KBM-7 (cell line): ENCODE results near the gene GBF1.
"Not testable (repeated sequence)": the region's sequence is repeated elsewhere in the genome, so short reads cannot be mapped to it uniquely, and the experiment has no call there.

ENCODE experiments used
- DNase-seq: peaks from one replicate; pipeline ENCODE4 v3.0.0-alpha.2; 2015
- in situ Hi-C: fragments of 300-500 bp; cut with MboI; formaldehyde crosslinking; loops from 2 replicates; pipeline ENCODE4 v1.14.3; 2020; ENCODE audit warnings: low sequenced_read_pairs, low pct_unique_long_range_greater_than_20kb, mixed read lengths

Gene GBF1

DNA sequence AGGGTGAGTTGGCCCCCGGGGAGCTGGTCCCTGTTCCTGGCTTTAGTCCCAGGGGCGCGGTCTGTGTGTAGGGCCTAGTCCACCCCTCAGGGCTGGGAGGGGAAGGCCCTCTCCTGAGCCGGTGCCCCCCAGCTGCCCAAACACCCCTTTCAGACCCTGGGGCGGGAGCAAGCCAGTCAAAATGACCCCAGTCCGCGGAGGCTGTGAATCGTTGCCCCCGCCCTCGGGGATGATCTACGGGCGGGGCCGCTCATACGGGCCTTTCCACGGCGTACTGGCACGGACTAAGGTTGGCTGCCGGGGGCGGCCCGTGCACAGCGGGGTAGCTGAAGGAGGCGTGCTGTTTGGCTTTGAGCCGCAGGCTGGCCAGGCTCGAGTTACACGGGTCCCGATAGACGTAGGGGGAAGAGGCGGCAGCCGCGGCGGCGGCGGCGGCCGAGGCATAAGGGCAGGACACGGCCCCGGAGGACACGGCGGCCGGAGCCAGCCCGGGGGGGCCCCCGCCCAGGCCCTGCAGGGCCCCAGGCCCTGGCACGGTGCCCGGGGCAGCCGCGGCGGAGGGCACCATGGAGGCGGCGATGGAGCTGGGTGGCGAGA lies 15.0 kb upstream of the GBF1 start:
- in situ Hi-C loops = loop anchor here (10.0 to 25.0 kb wide), 2 partner anchors 124 to 257 kb away; no protein-coding TSS in a partner anchor
- no peak for DNase-seq

DNA sequence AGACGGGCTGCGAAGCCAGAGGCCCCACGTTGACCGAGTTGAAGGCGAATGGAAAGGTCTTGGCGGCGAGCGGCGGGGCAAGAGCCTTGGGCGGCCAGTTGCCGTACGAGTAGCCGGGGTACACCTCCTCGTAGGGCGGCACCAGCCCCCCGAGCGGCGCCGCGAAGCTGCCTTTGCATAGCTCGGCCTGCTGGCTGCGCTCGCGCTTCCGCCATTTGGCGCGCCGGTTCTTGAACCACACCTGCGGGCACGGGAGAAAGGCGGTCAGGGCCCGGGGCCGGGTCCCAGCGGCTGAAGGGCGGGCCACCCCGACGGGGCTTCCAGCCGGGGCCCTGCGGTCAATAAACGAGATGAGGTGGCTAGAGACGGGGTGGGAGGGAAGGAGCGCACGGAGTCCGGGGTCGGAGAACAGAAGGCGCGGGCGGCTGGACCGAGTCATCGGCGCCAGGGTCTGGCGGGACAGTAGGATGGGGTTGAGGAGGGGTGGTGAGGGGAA lies 14.4 kb upstream of the GBF1 start:
- in situ Hi-C loops = loop anchor here (10.0 to 25.0 kb wide), 2 partner anchors 124 to 256 kb away; no protein-coding TSS in a partner anchor
- no peak for DNase-seq

DNA sequence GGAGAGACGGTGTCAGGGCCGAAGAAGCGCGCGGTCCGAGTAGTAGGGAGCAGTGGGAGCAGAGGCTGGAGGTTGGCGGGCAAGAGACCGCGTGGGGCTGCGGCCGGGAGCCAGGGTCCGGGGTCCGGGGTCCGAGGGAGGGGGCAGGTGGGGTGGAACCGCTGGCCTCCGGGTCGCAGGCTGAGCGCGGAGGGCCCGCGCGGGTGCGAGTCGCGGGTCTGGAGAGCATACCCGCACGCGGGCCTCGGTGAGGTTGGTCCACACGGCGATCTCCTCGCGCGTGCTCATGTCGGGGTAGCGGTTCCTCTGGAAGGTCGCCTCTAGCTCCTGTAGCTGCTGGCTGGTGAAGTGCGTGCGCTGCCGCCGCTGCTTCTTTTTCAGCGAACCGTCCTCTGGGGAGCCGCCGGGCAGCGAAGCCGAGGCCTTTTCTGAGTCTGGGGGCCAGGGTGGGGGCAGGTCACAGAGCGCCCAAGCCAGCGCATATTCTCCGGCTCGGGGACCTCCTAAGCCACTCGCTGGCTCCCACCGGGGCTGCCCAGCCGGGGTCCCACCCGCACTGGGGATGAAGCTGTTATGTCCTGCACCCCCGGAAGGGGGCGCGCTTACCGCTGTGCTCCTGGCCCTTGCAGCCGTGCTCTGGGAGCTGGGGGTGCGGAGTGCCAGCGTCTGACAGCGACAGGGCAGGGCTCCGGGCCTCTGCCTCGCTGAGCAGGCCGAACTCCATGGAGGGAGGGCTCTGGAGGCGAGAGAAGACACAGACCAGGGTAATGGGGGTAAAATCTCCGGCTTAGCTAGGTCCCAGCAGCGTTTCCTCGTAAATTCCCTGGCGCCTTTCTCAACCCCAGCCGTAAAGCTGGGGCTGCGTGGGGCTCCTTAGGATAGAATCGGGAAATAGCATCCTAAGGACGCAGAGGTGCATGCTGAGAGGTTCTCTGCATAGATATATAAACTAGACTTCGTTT lies 13.7 kb upstream of the GBF1 start:
- peak; percentile 79 for DNase-seq
- in situ Hi-C loops = loop anchor here (10.0 to 25.0 kb wide), 2 partner anchors 123 to 256 kb away; no protein-coding TSS in a partner anchor

DNA sequence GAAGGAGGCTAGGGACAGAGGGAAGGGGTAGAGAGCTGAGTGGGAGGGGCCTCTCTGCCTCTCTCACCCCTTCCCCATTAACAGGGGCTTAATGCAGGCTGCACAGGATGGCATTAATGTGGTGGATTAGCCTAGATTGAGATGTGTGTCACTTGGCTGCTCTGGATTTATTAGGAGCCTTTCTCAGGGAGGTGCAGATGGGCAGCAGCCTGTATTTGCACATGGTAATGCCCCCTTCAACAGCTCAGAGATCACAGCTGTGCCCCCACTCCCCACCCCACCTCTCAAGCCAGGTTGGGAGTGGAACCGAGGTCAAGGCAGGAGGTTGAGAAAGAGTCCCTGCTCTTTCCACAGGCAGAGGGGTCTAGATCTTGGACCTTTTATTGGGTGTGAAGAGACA lies 11.3 kb upstream of the GBF1 start:
- in situ Hi-C loops = loop anchor here (10.0 to 25.0 kb wide), 2 partner anchors 121 to 253 kb away; no protein-coding TSS in a partner anchor
- no peak for DNase-seq

DNA sequence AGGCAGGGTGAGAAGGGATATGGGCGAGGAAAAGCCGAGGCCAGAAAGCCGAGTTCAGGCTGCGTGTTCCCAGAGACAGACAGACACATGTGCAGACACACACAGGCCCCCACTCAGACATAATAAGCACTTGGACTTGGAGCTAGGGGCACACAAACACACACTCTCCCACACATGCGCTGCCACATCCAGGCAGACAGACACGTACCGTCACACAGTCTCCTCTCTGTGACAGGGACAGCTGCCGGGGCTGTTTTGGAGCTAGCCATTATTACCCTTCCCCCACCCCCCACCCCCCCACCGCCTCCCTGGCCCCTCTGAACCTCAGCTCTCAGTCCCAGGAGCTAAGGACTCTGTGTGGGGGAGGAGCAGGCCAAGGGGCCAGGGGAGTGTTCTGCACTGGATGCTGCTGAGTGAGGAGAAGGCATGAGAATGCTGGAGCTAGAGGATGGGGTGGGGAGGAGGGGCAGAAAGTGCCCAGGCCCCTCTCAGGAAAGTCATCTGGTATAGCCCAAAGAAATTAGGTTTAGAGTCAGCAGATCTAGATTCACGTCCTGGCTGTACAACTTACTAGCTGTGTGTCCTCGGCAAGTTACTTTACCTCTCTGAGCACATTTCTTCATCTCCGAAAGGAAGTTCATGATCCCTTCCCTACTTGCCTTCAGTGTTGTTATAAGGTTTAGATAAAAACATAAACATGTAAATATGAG lies 10.3 kb upstream of the GBF1 start:
- in situ Hi-C loops = loop anchor here (10.0 to 25.0 kb wide), 2 partner anchors 120 to 252 kb away; no protein-coding TSS in a partner anchor

DNA sequence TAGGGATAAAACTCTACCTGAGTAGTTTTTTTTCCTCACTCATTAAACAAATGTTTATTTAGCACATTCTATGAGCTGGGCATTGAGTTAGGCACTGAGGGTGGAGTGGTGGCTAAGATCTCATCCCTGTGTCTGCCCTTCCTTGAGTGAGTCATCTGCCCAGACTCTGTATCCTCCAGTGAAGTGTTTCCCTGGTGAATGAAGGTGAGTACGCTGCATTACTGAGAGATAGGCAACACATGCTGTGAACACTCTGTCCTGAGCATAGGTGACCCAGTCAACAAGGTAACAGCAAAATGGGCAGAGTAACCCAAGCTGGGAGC lies 9.8 kb upstream of the GBF1 start:
- in situ Hi-C loops = loop anchor here (10.0 to 25.0 kb wide), 2 partner anchors 119 to 252 kb away; no protein-coding TSS in a partner anchor
- DNase-seq = no peak

More for the DNA sequence above, 10.3 kb upstream of the GBF1 start:
- no peak for DNase-seq

DNA sequence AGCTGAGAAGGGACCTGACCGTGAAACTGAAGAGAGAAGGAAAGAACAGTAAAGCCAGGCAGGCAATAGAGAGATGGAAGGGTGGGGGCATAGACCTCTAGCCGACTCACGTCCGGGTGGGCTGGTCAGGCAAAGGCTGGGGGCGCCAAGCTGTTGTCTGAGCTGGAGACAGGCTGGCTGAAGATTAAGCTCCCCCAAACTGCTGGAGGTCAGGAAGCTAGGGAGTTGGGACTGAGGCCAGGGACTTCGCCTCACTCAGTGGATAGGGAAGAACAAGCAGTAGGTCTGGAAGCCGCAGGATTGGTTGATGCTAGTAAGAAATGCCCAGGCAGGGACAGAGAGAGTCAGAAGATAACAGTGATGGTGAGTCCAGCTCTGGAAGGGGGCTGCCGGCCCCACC lies 9.3 kb upstream of the GBF1 start:
- DNase-seq = no peak
- in situ Hi-C loops = loop anchor here (10.0 to 25.0 kb wide), 2 partner anchors 119 to 251 kb away; no protein-coding TSS in a partner anchor

DNA sequence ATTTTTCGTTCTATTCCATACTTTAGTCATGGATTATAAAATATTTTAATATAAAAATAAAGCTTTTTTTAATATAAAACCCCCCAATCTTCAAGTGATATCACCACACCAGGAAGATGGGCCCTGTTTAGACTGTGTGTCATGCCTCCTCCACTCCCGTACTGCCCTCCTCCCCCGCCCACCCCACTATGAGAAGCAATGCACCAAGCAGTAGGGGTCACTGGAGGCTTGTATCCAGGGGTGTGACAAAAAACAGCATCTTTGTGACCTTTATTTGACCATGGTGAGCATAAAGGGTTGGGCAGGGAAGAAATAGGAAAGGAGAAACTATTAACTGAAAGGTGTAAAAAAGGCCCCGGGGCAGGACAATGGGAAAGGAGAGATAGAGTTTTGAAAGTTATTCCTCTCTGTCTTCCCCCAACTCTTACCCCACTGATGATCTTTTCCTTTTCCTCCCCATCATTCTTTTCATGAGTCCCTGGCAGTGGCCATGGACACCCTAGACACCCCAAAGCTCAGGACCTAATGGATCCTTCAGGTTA lies 7.5 kb upstream of the GBF1 start:
- in situ Hi-C loops = loop anchor here (10.0 to 25.0 kb wide), 2 partner anchors 117 to 250 kb away; no protein-coding TSS in a partner anchor
- DNase-seq = no peak

DNA sequence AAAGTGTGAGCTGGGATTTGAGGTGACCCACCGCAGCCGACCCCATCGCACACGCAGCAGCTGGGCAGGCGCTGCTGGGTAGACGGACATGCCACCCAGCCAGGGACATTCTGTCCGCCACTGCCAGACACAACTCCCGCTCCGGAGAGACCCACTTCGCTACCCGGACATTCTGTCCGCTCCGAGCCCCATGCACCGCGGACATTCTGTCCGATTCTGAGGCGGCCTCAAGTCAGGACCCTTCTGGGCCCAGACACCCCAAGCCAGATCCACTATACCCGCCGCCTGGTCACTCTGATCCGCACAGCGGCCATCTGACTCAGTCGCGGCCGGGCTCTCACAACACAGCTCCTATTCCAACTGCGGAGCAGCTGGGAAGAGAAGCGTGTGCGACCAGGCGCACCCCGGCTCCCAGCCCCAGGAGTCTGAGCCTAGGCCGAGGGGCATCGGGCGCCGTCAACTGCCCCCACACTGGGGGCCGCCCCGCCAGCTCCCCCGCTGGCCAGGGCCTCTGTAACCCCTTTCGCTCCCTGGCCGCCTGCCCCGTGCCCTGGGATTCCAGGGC lies 4.8 kb upstream of the GBF1 start:
- no peak for DNase-seq
- in situ Hi-C loops = loop anchor here (25.0 kb wide), 1 partner anchor 247 kb away; no protein-coding TSS in a partner anchor

DNA sequence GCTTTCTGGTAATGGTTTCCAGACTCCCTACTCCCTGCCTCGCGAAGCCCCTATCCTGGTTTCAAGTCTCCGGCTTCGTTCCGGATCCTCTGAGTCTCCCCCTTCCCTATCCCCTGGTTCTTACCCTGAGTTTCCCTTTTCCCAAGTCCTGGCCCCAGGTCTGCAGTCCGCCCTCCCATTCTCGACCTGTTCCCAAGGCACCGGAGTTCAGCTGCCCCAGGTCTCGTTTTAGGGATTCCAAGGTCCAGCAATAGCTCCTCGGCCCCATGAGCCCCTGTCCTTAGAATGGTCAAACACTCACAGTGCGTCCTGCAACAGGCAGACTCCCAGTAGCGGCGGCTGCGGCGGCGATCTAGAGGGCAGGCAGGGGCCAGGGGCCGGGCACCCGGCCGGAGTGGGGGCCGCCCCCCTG lies 4.3 kb upstream of the GBF1 start:
- no peak for DNase-seq
- in situ Hi-C loops = loop anchor here (25.0 kb wide), 1 partner anchor 246 kb away; no protein-coding TSS in a partner anchor

DNA sequence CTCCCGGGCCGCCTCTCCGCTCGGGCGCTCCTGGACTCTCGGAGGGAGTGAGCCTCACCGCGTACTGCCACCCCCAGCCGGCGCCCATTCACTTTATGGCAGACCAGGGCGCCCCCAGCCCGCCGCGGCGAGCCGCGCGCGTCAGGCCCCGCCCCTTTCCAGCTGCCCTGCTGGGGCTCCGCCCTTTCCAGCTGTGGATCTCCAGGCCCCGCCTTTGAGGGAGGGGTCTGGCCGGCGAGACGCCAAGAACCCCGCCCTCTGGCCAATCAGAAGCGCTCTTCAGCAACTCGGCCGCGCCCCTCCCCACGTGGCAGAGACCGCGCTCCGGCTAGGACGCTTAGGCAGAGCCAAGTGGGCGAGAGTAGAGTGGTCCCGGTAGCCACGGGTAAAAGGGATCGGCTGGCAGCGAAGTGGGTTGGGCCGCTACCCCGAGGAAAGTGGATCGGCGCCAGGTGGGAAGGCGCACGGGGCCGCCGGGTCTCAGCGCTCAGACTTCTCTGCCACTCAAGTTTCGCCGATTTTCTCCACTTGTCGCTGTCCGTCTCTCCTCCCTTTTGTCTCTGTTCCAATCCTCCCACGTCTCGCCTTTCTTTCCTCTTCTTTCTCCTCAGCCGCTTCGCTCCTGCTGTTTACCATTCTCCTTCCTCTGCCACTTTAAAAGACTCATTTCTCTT lies 3.8 kb upstream of the GBF1 start, which contains the start of gene PITX3:
PITX3 (minus strand) TSS at position 69 of the 674 bp plus-strand sequence. CDS start 9,432 bp downstream, outside the sequence.
- in situ Hi-C loops = loop anchor here (25.0 kb wide), 1 partner anchor 246 kb away; no protein-coding TSS in a partner anchor
- DNase-seq = peak; percentile 91

DNA sequence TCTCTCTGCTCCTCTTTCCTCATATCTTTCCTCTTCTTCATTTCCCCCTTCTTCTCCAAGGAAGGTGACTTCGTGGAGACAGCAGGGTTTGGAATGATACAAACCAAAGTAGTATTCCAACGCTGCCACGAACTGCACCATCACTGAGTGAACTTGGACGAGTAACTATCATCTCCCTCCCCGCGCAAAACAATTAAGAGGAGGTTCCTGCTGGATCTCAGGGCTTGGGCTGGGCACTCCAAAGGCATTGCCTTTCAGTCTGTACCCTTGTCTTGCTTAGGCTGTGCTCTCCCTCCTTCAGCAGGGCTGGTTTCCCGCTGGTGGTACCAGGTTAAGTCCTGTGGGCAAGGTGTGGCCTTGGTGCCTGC lies 3.2 kb upstream of the GBF1 start:
- in situ Hi-C loops = loop anchor here (25.0 kb wide), 1 partner anchor 245 kb away; no protein-coding TSS in a partner anchor
- no peak for DNase-seq

DNA sequence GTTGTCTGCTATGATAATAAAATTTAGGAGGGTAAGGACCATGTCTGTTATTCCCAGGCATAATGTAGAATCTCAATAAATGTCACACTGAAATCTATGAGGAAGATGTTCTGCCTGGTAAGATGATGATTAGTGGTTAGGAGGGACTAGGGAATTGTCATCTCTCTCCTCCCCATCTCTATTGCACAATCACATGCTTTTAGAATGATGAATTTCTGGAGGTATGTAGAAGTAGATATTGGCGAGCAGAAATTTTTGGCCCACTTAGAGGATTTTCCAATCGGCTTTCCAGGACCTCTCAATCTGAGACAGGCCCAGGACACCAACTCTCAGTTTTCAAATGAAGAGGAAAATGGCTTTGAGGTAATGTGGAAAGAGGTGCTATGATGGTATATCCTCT lies 2.0 kb upstream of the GBF1 start:
- in situ Hi-C loops = loop anchor here (25.0 kb wide), 1 partner anchor 244 kb away; no protein-coding TSS in a partner anchor
- DNase-seq = no peak

DNA sequence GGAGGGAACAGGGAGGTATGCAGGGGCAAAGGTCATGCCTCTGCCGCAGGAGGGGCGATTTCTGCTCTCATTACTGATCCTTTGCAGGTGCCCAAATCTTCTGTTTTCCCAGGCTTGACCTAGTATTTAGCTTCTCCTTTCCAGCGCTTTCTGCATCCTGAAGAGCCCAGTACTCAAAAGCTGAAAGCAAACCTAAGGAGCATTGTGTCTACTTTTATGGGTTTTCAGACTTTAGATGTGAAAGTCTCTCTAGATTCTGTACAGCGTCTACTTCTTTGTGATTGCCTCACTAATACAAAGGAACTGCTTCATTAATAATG lies 560 bp downstream of the GBF1 start:
- in situ Hi-C loops = loop anchor here (25.0 kb wide), 1 partner anchor 241 kb away; no protein-coding TSS in a partner anchor
- no peak for DNase-seq

DNA sequence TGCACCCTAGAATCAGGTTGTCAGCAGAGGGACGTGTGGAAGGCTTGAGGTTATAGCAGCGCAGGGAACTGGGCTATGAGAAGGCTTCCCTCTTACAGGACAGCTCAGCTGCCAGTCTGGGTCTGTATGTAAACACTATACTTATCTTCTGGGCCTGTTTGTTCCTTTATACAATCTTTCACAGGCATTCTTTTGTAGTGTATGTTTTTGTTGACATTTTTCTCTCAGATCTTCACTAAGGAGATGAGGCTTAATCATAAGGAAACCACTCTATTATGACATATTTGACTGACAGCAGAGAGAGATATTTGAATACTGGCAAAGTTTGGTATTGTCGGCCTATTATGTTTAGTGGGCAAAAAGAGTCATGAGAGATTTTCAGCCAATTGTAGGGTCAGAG lies 929 bp downstream of the GBF1 start:
- in situ Hi-C loops = loop anchor here (25.0 kb wide), 1 partner anchor 241 kb away; no protein-coding TSS in a partner anchor
- DNase-seq = no peak

DNA sequence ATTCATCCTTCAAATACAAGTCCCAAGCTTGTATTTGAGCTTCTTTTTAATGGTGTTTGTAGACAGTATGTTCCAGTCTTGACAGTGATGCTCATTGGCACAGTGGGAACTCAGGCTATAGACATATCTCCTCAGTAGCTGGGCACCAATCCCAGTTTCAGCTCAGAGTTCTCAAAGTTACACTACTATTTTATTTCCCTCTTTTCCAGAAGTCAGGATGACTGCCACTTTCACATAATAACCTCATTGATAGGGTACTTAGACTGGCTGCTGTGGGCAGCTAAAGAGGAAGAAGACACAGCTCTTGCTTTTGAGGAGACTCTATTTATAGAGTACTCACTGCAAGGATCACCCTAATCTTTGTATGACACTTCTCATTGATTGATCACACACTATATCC lies 2.4 kb downstream of the GBF1 start:
- in situ Hi-C loops = loop anchor here (25.0 kb wide), 1 partner anchor 240 kb away; no protein-coding TSS in a partner anchor
- peak; percentile 28 for DNase-seq

DNA sequence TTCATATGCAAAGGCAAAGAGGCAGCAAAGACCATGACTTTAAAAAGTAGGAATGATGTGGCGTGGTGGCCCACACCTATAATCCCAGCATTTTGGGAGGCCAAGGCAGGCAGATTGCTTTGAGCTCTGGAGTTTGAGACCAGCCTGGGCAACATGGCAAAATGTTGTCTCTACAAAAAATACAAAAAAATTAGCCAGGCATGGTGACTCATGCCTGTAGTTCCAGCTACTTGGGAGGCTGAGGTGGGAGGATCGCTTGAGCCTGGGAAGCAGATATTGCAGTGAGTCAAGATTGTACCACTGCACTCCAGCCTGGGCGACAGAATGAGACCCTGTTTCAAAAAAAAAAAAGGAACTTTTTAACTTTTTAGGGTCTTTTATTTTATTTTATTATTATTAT lies 7.2 kb downstream of the GBF1 start:
- DNase-seq, in situ Hi-C loops: not testable (repeated sequence)

DNA sequence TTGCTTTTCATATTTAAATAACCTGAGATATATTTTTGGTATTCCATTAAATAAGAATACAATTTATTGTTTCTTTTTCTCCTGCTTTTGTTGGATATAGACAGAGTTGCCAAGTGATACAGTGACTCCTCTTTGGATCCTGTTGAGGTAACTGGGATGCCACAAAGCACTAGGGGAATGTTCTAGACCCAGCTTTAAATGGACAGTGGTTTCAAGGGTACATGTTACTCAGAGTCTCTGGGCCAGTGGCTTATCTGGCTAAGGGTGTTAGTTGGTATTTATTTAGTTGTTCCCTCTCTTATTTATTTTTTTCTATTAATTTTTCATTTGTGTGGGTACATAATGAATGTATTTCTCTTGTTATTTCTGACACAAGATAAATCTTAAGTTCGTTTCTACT lies 9.1 kb downstream of the GBF1 start:
- DNase-seq = no peak
- in situ Hi-C loops = no loop called here
